ENCODE results near the gene ZNF189.

Gene ZNF189

DNA sequence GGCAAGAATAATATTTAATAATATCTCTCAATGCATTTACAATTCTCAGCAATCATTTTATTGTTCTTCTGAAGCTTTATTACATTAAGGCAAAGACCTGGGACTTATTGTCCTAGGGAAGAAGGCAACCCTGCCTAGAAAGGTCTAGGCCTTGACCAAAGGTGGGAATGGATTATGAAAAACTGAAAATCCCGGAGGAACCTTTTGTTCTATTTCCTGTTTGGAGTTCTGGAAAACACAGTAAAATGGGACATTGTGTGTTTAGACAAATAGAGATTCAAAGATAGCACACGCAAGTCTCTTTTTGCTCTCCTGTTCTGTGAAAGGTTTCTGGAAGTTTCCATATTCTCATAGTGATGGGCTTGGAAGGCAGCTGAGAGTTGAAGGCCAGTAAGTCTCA lies 45.0 kb upstream of the ZNF189 start:
- Histone ChIP-seq H3K4me1 (ENCODE audit: insufficient read depth, low read length, poor library complexity, severe bottlenecking) (no peaks in the 10 kb centered on the region), H2AFZ (ENCODE audit: low read length) (no peak overlapping the region), H3F3A (ENCODE audit: low read depth) (no peaks in the 10 kb centered on the region), H3K9me2 (replicated peaks; ENCODE audit: low read depth, low read length) (no peaks in the 10 kb centered on the region), H3K9me3 (ENCODE audit: insufficient read depth, low read depth, low read length) (no peaks in the 10 kb centered on the region), H3K27me3 (ENCODE audit: insufficient read depth, low read length, poor library complexity, severe bottlenecking) (no peaks in the 10 kb centered on the region), H3K36me3 (ENCODE audit: insufficient read depth, low read length) (no peaks in the 10 kb centered on the region), H3K4me3 (ENCODE audit: low read length, poor library complexity, severe bottlenecking) (no peak overlapping the region), H3K4me2 (ENCODE audit: low read depth, low read length, poor library complexity, severe bottlenecking) (no peak overlapping the region), H4K20me1 (ENCODE audit: insufficient read depth, low read length, poor library complexity, severe bottlenecking) (no peaks in the 10 kb centered on the region), H3K9ac (ENCODE audit: low read depth, low read length, poor library complexity, severe bottlenecking) (no peak overlapping the region), H3K79me2 (ENCODE audit: insufficient read depth, low read length) (no peaks in the 10 kb centered on the region)
- TF ChIP-seq EZH2phosphoT487 (IDR thresholded peaks at IDR 0.05; ENCODE audit: borderline replicate concordance): no peak
- TF ChIP-seq, protein P1, sequence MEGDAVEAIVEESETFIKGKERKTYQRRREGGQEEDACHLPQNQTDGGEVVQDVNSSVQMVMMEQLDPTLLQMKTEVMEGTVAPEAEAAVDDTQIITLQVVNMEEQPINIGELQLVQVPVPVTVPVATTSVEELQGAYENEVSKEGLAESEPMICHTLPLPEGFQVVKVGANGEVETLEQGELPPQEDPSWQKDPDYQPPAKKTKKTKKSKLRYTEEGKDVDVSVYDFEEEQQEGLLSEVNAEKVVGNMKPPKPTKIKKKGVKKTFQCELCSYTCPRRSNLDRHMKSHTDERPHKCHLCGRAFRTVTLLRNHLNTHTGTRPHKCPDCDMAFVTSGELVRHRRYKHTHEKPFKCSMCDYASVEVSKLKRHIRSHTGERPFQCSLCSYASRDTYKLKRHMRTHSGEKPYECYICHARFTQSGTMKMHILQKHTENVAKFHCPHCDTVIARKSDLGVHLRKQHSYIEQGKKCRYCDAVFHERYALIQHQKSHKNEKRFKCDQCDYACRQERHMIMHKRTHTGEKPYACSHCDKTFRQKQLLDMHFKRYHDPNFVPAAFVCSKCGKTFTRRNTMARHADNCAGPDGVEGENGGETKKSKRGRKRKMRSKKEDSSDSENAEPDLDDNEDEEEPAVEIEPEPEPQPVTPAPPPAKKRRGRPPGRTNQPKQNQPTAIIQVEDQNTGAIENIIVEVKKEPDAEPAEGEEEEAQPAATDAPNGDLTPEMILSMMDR (conservative IDR thresholded peaks at IDR 0.05; ENCODE audit: low read length): no peak

GRCh38 chr9:101354143-101354764 lies 44.4 kb upstream of the ZNF189 start:
- H4K20me1 ChIP-seq (ENCODE audit: insufficient read depth, low read length, poor library complexity, severe bottlenecking): no peaks in the 10 kb centered on the region
- no peak overlapping the region for H2AFZ ChIP-seq (ENCODE audit: low read length)
- H3K9me2 ChIP-seq (replicated peaks; ENCODE audit: low read depth, low read length): no peaks in the 10 kb centered on the region
- no peak for TF ChIP-seq EZH2phosphoT487 (IDR thresholded peaks at IDR 0.05; ENCODE audit: borderline replicate concordance)
- TF ChIP-seq, protein P1 (conservative IDR thresholded peaks at IDR 0.05; ENCODE audit: low read length): no peak
- no peaks in the 10 kb centered on the region for H3K4me1 ChIP-seq (ENCODE audit: insufficient read depth, low read length, poor library complexity, severe bottlenecking)
- H3K36me3 ChIP-seq (ENCODE audit: insufficient read depth, low read length): no peaks in the 10 kb centered on the region
- H3K79me2 ChIP-seq (ENCODE audit: insufficient read depth, low read length): no peaks in the 10 kb centered on the region
- no peak overlapping the region for H3K4me3 ChIP-seq (ENCODE audit: low read length, poor library complexity, severe bottlenecking)
- no peak overlapping the region for H3K9ac ChIP-seq (ENCODE audit: low read depth, low read length, poor library complexity, severe bottlenecking)
- no peaks in the 10 kb centered on the region for H3F3A ChIP-seq (ENCODE audit: low read depth)
- H3K9me3 ChIP-seq (ENCODE audit: insufficient read depth, low read depth, low read length): no peaks in the 10 kb centered on the region
- H3K27me3 ChIP-seq (ENCODE audit: insufficient read depth, low read length, poor library complexity, severe bottlenecking): no peaks in the 10 kb centered on the region
- H3K4me2 ChIP-seq (ENCODE audit: low read depth, low read length, poor library complexity, severe bottlenecking): no peak overlapping the region

- Histone ChIP-seq H3K4me1 (ENCODE audit: insufficient read depth, low read length, poor library complexity, severe bottlenecking) (no peaks in the 10 kb centered on the region), H3K4me2 (ENCODE audit: low read depth, low read length, poor library complexity, severe bottlenecking) (no peak overlapping the region), H3K9me3 (ENCODE audit: insufficient read depth, low read depth, low read length) (no peaks in the 10 kb centered on the region), H4K20me1 (ENCODE audit: insufficient read depth, low read length, poor library complexity, severe bottlenecking) (no peaks in the 10 kb centered on the region), H3K79me2 (ENCODE audit: insufficient read depth, low read length) (no peaks in the 10 kb centered on the region), H3K9me2 (replicated peaks; ENCODE audit: low read depth, low read length) (no peaks in the 10 kb centered on the region), H3K9ac (ENCODE audit: low read depth, low read length, poor library complexity, severe bottlenecking) (no peak overlapping the region), H2AFZ (ENCODE audit: low read length) (no peak overlapping the region), H3K36me3 (ENCODE audit: insufficient read depth, low read length) (no peaks in the 10 kb centered on the region), H3K27me3 (ENCODE audit: insufficient read depth, low read length, poor library complexity, severe bottlenecking) (no peaks in the 10 kb centered on the region), H3F3A (ENCODE audit: low read depth) (no peaks in the 10 kb centered on the region), H3K4me3 (ENCODE audit: low read length, poor library complexity, severe bottlenecking) (no peak overlapping the region)
- TF ChIP-seq, protein P1 (conservative IDR thresholded peaks at IDR 0.05; ENCODE audit: low read length): no peak
- no peak for TF ChIP-seq EZH2phosphoT487 (IDR thresholded peaks at IDR 0.05; ENCODE audit: borderline replicate concordance)
Measured at GRCh38 chr9:101354765-101355708, 43.6 kb upstream of the ZNF189 start.

Measured in Loucy (cell line).